HEK293 (cell line): ENCODE results near the gene ABTB2.

Experiments
- CTCF ChIA-PET: fragments of 350-600 bp; formaldehyde crosslinking; extraction: SDS; loops from one replicate; lab custom pipeline; 2021; ENCODE audit warnings: antibody characterized with exemption; lab: Yijun Ruan, JAX
- POLR2A ChIA-PET: fragments of 300-600 bp; formaldehyde crosslinking; extraction: SDS; loops from one replicate; lab custom pipeline; 2020; ENCODE audit warnings: antibody characterized with exemption, inconsistent platforms; lab: Yijun Ruan, JAX
- H3K27ac ChIP-seq: fragments of 200-500 bp; sonication (Bioruptor generic); 2 replicates; pipeline ENCODE4 v1.5.1; 2014; ENCODE audit warnings: low read depth, low read length, control low read depth, inconsistent platforms; ENCODE audit errors: extremely low read depth
- H3K36me3 ChIP-seq, 2 experiments: fragments of 200-500 bp in 1 of 2; sonication (Bioruptor generic) in 1 of 2; 1 replicate in 1 of 2; 2 replicates in 1 of 2; pipeline ENCODE4 v1.5.1; 2014 to 2017; ENCODE audit warnings: inconsistent platforms in 2 of 2, low read length in 2 of 2; ENCODE audit not compliant: control insufficient read depth in 2 of 2, insufficient read depth in 1 of 2
- H3K4me1 ChIP-seq: fragments of 200-500 bp; sonication (Bioruptor generic); 2 replicates; pipeline ENCODE4 v1.5.1; 2014; ENCODE audit warnings: mild to moderate bottlenecking, low read length, inconsistent platforms; ENCODE audit not compliant: control insufficient read depth, insufficient read depth
- H3K4me3 ChIP-seq: 2 replicates; pipeline ENCODE4 v1.5.1; 2011; ENCODE audit warnings: low read depth, mild to moderate bottlenecking, control low read depth, low read length, moderate library complexity
- H3K9me3 ChIP-seq: fragments of 200-500 bp; sonication (Bioruptor generic); 2 replicates; pipeline ENCODE4 v1.5.1; 2014; ENCODE audit warnings: low read depth, low read length, inconsistent platforms; ENCODE audit not compliant: control insufficient read depth, insufficient read depth
- GLIS1 ChIP-seq: fragments of 450-650 bp; formaldehyde crosslinking; IDR thresholded peaks from 2 replicates; pipeline ENCODE4 v1.5.1; 2016; ENCODE audit warnings: missing biosample characterization, missing genetic modification characterization
- GLIS2 ChIP-seq: fragments of 450-650 bp; formaldehyde crosslinking; IDR thresholded peaks from 2 replicates; pipeline ENCODE4 v1.5.1; 2016; ENCODE audit warnings: missing biosample characterization, missing genetic modification characterization
- PRDM4 ChIP-seq: fragments of 450-650 bp; formaldehyde crosslinking; IDR thresholded peaks from 2 replicates; pipeline ENCODE4 v1.5.1; 2017; ENCODE audit warnings: missing biosample characterization, missing genetic modification characterization
- SALL2 ChIP-seq: fragments of 450-650 bp; formaldehyde crosslinking; IDR thresholded peaks from 2 replicates; pipeline ENCODE4 v1.5.0; 2017; ENCODE audit warnings: missing biosample characterization, mild to moderate bottlenecking, missing genetic modification characterization, borderline replicate concordance
- TCF7L2 ChIP-seq: IDR thresholded peaks from 2 replicates; pipeline ENCODE4 v1.6.1; 2011; ENCODE audit warnings: low read depth, mild to moderate bottlenecking, inconsistent platforms, low read length, moderate library complexity, borderline replicate concordance
- ZNF292 ChIP-seq: fragments of 450-650 bp; formaldehyde crosslinking; IDR thresholded peaks from 2 replicates; pipeline ENCODE4 v1.5.1; 2016; ENCODE audit warnings: low read depth, missing biosample characterization, missing genetic modification characterization, borderline replicate concordance
- ZNF404 ChIP-seq: fragments of 450-650 bp; formaldehyde crosslinking; IDR thresholded peaks from 2 replicates; pipeline ENCODE4 v1.5.1; 2017; ENCODE audit warnings: missing biosample characterization, missing genetic modification characterization
- ZNF529 ChIP-seq: fragments of 450-650 bp; formaldehyde crosslinking; IDR thresholded peaks from 2 replicates; pipeline ENCODE4 v1.5.1; 2017; ENCODE audit warnings: missing genetic modification characterization, missing biosample characterization; ENCODE audit not compliant: insufficient replicate concordance
- ZNF561 ChIP-seq: fragments of 450-650 bp; IDR thresholded peaks from 2 replicates; pipeline ENCODE4 v1.5.1; 2018; ENCODE audit warnings: missing biosample characterization, missing genetic modification characterization, borderline replicate concordance
- ZNF596 ChIP-seq: fragments of 450-650 bp; IDR thresholded peaks from 2 replicates; pipeline ENCODE4 v1.5.0; 2018; ENCODE audit warnings: missing biosample characterization, mild to moderate bottlenecking, missing genetic modification characterization, moderate library complexity
- ZSCAN23 ChIP-seq: fragments of 450-650 bp; formaldehyde crosslinking; IDR thresholded peaks from 2 replicates; pipeline ENCODE4 v1.5.1; 2016; ENCODE audit warnings: missing biosample characterization, missing genetic modification characterization
- ZSCAN4 ChIP-seq: fragments of 450-650 bp; formaldehyde crosslinking; IDR thresholded peaks from 2 replicates; pipeline ENCODE4 v1.5.1; 2017; ENCODE audit warnings: missing biosample characterization, missing genetic modification characterization
- TF ChIP-seq, protein P1 (sequence below): fragments of 450-650 bp; formaldehyde crosslinking; conservative IDR thresholded peaks from 2 replicates; pipeline ENCODE4 v1.5.1; 2016; ENCODE audit warnings: low read depth, missing biosample characterization, missing genetic modification characterization
- TF ChIP-seq, protein P2 (sequence below): fragments of 450-650 bp; formaldehyde crosslinking; IDR thresholded peaks from 2 replicates; pipeline ENCODE4 v1.5.1; 2017; ENCODE audit warnings: missing biosample characterization, missing genetic modification characterization
- TF ChIP-seq, protein P3 (sequence below): sonication (generic); formaldehyde crosslinking; IDR thresholded peaks from 2 replicates; pipeline ENCODE4 v1.8.1; 2022; ENCODE audit warnings: mild to moderate bottlenecking, moderate library complexity, missing genetic modification reagents

ABTB2 gene

DNA sequence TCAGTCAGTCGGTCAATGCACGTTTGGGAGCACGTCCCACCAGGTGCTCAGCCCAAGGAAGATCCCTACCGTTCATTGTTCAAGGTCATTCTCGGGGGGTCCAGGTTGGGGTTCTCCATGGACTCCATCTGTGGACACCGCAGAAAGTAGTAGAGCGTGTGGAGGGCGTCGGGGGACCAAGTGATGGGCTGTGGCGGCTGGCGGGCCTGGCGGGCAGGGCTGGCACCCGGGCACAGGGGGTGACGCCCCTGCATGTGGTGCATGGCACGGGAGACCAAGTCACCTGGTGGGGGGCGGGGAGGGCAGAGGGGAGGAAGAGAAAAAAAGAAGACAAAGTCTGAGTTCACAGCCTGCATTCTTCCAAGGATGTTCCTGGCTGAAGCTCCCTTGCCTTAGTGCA lies 160.6 kb downstream of the ABTB2 start (continued):
- TF ChIP-seq, protein P1, sequence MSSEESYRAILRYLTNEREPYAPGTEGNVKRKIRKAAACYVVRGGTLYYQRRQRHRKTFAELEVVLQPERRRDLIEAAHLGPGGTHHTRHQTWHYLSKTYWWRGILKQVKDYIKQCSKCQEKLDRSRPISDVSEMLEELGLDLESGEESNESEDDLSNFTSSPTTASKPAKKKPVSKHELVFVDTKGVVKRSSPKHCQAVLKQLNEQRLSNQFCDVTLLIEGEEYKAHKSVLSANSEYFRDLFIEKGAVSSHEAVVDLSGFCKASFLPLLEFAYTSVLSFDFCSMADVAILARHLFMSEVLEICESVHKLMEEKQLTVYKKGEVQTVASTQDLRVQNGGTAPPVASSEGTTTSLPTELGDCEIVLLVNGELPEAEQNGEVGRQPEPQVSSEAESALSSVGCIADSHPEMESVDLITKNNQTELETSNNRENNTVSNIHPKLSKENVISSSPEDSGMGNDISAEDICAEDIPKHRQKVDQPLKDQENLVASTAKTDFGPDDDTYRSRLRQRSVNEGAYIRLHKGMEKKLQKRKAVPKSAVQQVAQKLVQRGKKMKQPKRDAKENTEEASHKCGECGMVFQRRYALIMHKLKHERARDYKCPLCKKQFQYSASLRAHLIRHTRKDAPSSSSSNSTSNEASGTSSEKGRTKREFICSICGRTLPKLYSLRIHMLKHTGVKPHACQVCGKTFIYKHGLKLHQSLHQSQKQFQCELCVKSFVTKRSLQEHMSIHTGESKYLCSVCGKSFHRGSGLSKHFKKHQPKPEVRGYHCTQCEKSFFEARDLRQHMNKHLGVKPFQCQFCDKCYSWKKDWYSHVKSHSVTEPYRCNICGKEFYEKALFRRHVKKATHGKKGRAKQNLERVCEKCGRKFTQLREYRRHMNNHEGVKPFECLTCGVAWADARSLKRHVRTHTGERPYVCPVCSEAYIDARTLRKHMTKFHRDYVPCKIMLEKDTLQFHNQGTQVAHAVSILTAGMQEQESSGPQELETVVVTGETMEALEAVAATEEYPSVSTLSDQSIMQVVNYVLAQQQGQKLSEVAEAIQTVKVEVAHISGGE (tag by site-specific recombination) = no peak
- TF ChIP-seq ZSCAN4 (tag by site-specific recombination) = no peak
- TF ChIP-seq ZNF292 (tag by site-specific recombination) = no peak
- TF ChIP-seq ZNF529 (tag by site-specific recombination) = no peak
- TF ChIP-seq, protein P2, sequence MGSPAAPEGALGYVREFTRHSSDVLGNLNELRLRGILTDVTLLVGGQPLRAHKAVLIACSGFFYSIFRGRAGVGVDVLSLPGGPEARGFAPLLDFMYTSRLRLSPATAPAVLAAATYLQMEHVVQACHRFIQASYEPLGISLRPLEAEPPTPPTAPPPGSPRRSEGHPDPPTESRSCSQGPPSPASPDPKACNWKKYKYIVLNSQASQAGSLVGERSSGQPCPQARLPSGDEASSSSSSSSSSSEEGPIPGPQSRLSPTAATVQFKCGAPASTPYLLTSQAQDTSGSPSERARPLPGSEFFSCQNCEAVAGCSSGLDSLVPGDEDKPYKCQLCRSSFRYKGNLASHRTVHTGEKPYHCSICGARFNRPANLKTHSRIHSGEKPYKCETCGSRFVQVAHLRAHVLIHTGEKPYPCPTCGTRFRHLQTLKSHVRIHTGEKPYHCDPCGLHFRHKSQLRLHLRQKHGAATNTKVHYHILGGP (tag by site-specific recombination) = no peak
- TF ChIP-seq ZNF561 (tag by site-specific recombination) = no peak
- TF ChIP-seq SALL2 (tag by site-specific recombination) = no peak

DNA sequence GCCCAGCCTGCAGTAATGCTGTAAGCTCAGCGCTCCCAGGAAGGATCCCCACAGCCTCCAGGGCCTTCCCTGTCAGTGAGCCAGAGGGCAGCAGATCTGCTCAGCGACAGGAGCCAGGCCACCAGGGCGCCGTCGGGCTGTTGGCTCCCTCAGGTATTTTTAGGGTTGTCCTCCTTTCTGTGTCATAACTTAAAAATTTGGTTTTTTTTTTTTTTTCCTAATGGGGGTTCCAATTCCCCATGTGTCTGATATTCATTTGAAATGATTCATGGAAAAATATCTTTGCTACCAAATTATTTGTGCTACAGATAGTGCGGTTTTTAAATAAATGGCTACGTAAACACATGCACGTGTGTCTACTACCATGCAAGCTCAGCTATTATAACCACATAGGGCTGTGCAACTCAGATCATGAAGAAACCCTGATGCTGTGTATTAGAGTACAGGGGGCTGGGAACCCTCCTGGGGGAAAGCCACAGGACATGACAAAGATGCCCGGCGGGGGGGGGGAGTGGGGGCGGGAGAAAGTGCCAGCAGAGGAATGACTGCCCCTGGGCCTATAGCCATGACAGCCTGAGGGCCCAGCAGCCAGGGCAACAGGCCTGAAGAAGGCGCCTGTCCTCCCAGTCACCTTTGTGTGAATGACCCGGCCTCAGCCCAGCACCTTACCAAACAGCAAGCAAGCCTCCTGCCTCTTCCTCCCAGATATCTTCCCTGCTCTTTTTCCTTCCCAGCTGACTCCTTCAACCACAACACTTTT lies 163.1 kb downstream of the ABTB2 start:
- Histone ChIP-seq H3K27ac (no peak overlapping the region), H3K9me3 (no peaks in the 10 kb centered on the region), H3K4me1 (0 out of 2 replicates have a peak, but pooled peaks cover under 1% of the 10 kb centered on the region), H3K4me3 (no peak overlapping the region), H3K36me3 (peaks cover 0 to 5% of the 10 kb centered on the region in 2 experiments; a peak in 1 of 3 replicates)
- CTCF ChIA-PET = interaction anchor here (1.3 kb wide), 1 partner anchor 20 kb away, joined by 8 read pairs; no protein-coding TSS in a partner anchor
- POLR2A ChIA-PET = no interaction called here
- no peak for TF ChIP-seq ZSCAN23 (tag by site-specific recombination)
- no peak for TF ChIP-seq ZNF596 (tag by site-specific recombination)
- TF ChIP-seq PRDM4 = no peak
- TF ChIP-seq TCF7L2 = no peak
- TF ChIP-seq GLIS2 (tag by site-specific recombination) = no peak
- TF ChIP-seq, protein P1 (tag by site-specific recombination) = no peak
- no peak for TF ChIP-seq GLIS1 (tag by site-specific recombination)
- no peak for TF ChIP-seq ZNF404 (tag by site-specific recombination)
- TF ChIP-seq, protein P3, sequence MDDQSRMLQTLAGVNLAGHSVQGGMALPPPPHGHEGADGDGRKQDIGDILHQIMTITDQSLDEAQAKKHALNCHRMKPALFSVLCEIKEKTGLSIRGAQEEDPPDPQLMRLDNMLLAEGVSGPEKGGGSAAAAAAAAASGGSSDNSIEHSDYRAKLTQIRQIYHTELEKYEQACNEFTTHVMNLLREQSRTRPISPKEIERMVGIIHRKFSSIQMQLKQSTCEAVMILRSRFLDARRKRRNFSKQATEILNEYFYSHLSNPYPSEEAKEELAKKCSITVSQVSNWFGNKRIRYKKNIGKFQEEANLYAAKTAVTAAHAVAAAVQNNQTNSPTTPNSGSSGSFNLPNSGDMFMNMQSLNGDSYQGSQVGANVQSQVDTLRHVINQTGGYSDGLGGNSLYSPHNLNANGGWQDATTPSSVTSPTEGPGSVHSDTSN (CRISPR knock-in tag) = no peak
